GM23338 (cell line): ENCODE measurements around the gene MEN1. TPM values are rescaled to one million over a fixed set of nuclear protein-coding genes. Genes with fewer than 3 reads are reported as not detected.

ENCODE experiments used
- ATAC-seq: fragments of 200-7000 bp; cut with Tn5 transposase; 3 replicates; pipeline ENCODE4 v1.9.1; 2020
- DNase-seq: peaks from one replicate; pipeline ENCODE4 v3.0.0-alpha.2; 2015; ENCODE audit warnings: low spot score
- H2AFZ ChIP-seq: fragments of 200-600 bp; sonication (generic); 2 replicates; pipeline ENCODE4 v1.8.0; 2016; ENCODE audit warnings: antibody characterized with exemption, mild to moderate bottlenecking, moderate library complexity
- H3F3A ChIP-seq: fragments of 200-600 bp; sonication (generic); replicated peaks from 2 replicates; pipeline ENCODE4 v1.8.0; 2017; ENCODE audit warnings: antibody characterized with exemption, mixed run types, low read depth
- H3K27ac ChIP-seq: fragments of 200-600 bp; sonication (generic); 2 replicates; pipeline ENCODE4 v1.6.1; 2016; ENCODE audit warnings: low read depth
- H3K27me3 ChIP-seq: fragments of 200-600 bp; sonication (generic); 2 replicates; pipeline ENCODE4 v1.8.0; 2016; ENCODE audit warnings: mild to moderate bottlenecking, mixed run types, moderate library complexity; ENCODE audit not compliant: insufficient read depth
- H3K36me3 ChIP-seq: fragments of 200-600 bp; sonication (generic); 2 replicates; pipeline ENCODE4 v1.8.0; 2016; ENCODE audit warnings: mild to moderate bottlenecking; ENCODE audit not compliant: insufficient read depth
- H3K4me1 ChIP-seq: fragments of 200-600 bp; sonication (generic); 2 replicates; pipeline ENCODE4 v1.8.0; 2016; ENCODE audit warnings: mild to moderate bottlenecking, moderate library complexity; ENCODE audit not compliant: insufficient read depth
- H3K4me2 ChIP-seq: fragments of 200-600 bp; sonication (generic); 2 replicates; pipeline ENCODE4 v1.7.1; 2017; ENCODE audit warnings: mixed run types
- H3K4me3 ChIP-seq: fragments of 200-600 bp; sonication (generic); 2 replicates; pipeline ENCODE4 v1.6.1; 2016; ENCODE audit warnings: mixed run types
- H3K79me2 ChIP-seq: fragments of 200-600 bp; sonication (generic); replicated peaks from 2 replicates; pipeline ENCODE4 v1.8.0; 2017; ENCODE audit warnings: mild to moderate bottlenecking; ENCODE audit not compliant: insufficient read depth
- H3K9me2 ChIP-seq: fragments of 200-600 bp; sonication (generic); 2 replicates; pipeline ENCODE4 v1.8.0; 2017; ENCODE audit not compliant: insufficient read depth
- H4K20me1 ChIP-seq: fragments of 200-600 bp; sonication (generic); replicated peaks from 2 replicates; pipeline ENCODE4 v1.8.0; 2017; ENCODE audit warnings: mild to moderate bottlenecking; ENCODE audit not compliant: insufficient read depth
- H3K27ac Mint-ChIP-seq: 2 replicates; pipeline ENCODE4 v1.8.0; 2020; ENCODE audit warnings: inconsistent platforms, mild to moderate bottlenecking, moderate library complexity, mixed read lengths
- H3K27me3 Mint-ChIP-seq: 3 replicates; pipeline ENCODE4 v1.8.0; 2022; ENCODE audit warnings: low read depth, mild to moderate bottlenecking, moderate library complexity, mixed read lengths, inconsistent platforms; ENCODE audit not compliant: insufficient read depth, poor library complexity
- H3K36me3 Mint-ChIP-seq: 3 replicates; pipeline ENCODE4 v1.8.0; 2021; ENCODE audit warnings: low read depth, mild to moderate bottlenecking, inconsistent platforms, moderate library complexity, mixed read lengths
- H3K4me1 Mint-ChIP-seq: 3 replicates; pipeline ENCODE4 v1.8.0; 2020; ENCODE audit warnings: mild to moderate bottlenecking, inconsistent platforms, mixed read lengths
- H3K4me3 Mint-ChIP-seq: 3 replicates; pipeline ENCODE4 v1.8.0; 2021; ENCODE audit warnings: moderate library complexity, mild to moderate bottlenecking, inconsistent platforms, mixed read lengths
- H3K9me3 Mint-ChIP-seq: 3 replicates; pipeline ENCODE4 v1.8.0; 2020; ENCODE audit warnings: moderate library complexity, mild to moderate bottlenecking, inconsistent platforms, mixed read lengths
- CREB1 ChIP-seq: fragments of 250-450 bp; sonication (Bioruptor Pico); IDR thresholded peaks from 2 replicates; pipeline ENCODE4 v1.5.0; 2020; ENCODE audit warnings: low read depth, mild to moderate bottlenecking, moderate library complexity
- CTCF ChIP-seq, 2 experiments: fragments of 200-600 bp in 1 of 2; sonication (generic) in 1 of 2; conservative IDR thresholded peaks; 2 replicates each; pipeline versions ENCODE4 v1.5.1 to v1.6.1; 2016 to 2017; ENCODE audit warnings: antibody characterized with exemption in 2 of 2, low read depth in 2 of 2, mild to moderate bottlenecking in 2 of 2, moderate library complexity in 1 of 2
- EZH2phosphoT487 ChIP-seq: fragments of 200-600 bp; sonication (generic); IDR thresholded peaks from one replicate; pipeline ENCODE4 v1.8.1; 2018; ENCODE audit warnings: antibody characterized with exemption; ENCODE audit not compliant: unreplicated experiment
- JUNB ChIP-seq: IDR thresholded peaks from one replicate; pipeline ENCODE4 v1.6.1; 2016; ENCODE audit warnings: antibody characterized with exemption; ENCODE audit not compliant: unreplicated experiment
- NANOG ChIP-seq: IDR thresholded peaks from 2 replicates; pipeline ENCODE4 v1.6.1; 2016; ENCODE audit warnings: antibody characterized with exemption, borderline replicate concordance
- POLR2AphosphoS5 ChIP-seq: IDR thresholded peaks from 2 replicates; pipeline ENCODE4 v1.6.1; 2016; ENCODE audit warnings: antibody characterized with exemption, low read depth
- STAT1 ChIP-seq: IDR thresholded peaks from one replicate; pipeline ENCODE4 v1.6.1; 2016; ENCODE audit warnings: antibody characterized with exemption; ENCODE audit not compliant: unreplicated experiment
- ZNF331 ChIP-seq: fragments of 250-450 bp; sonication (Bioruptor Pico); IDR thresholded peaks from 2 replicates; pipeline ENCODE4 v1.5.0; 2020; ENCODE audit warnings: low read depth, mild to moderate bottlenecking, moderate library complexity
- long read RNA-seq: library from polyadenylated mRNA; unstranded; transcript quantifications from one replicate; pipeline ENCODE4 v2.0.0, GENCODE V29; 2020; ENCODE audit not compliant: unreplicated experiment
- polyA plus RNA-seq: library from polyadenylated mRNA; unstranded; fragments of >200 nt; fragmentation: Nextera tagmentation; extraction: Ambion mirVana; gene quantifications from 2 replicates; pipeline ENCODE4 v1.2.1, GENCODE V29; 2016
- total RNA-seq: library from RNA; depleted of rRNA; stranded (reverse); fragments of >200 nt; shearing (Covaris generic); gene quantifications from 2 replicates; pipeline ENCODE4 v1.2.3, GENCODE V29; 2014; rRNA removed
- TF ChIP-seq, protein P1 (sequence below): IDR thresholded peaks from 2 replicates; pipeline ENCODE4 v1.6.1; 2016; ENCODE audit warnings: antibody characterized with exemption

Gene MEN1
- total RNA-seq, result 38.9 and 45.2 TPM in 2 replicates
- polyA plus RNA-seq, result 27.2 and 31.6 TPM in 2 replicates
- long read RNA-seq, partial matches to known transcripts, result 2 of 8 reads
- long read RNA-seq, other reads (novel, unspliced or antisense), result 5 of 8 reads

GRCh38 chr11:64810271-64810890, at the start of gene MEN1:
MEN1 (minus strand) TSS chr11:64810551; CDS start chr11:64810109, 442 bp downstream.
- Histone ChIP-seq H3K4me3 (peak within 1 kb of the TSS; percentile 83), H3K27me3 (no peaks in the 10 kb centered on the region), H3K4me2 (peak within 1 kb of the TSS; percentile 93), H3K79me2 (peaks cover 6% of the 10 kb centered on the region; the same call in 1 of the 2 replicates), H3K27ac (peak within 1 kb of the TSS; percentile 30; the same call in 1 of the 2 replicates), H3F3A (peaks cover 4% of the 10 kb centered on the region; the same call in 1 of the 2 replicates), H4K20me1 (0 out of 2 replicates have a peak, but pooled peaks cover 13% of the 10 kb centered on the region), H3K9me2 (no peaks in the 10 kb centered on the region), H3K36me3 (no peaks in the 10 kb centered on the region), H2AFZ (peak within 1 kb of the TSS; percentile 78), H3K4me1 (peaks cover 5% of the 10 kb centered on the region; the same call in 1 of the 2 replicates)
- H3K27me3 Mint-ChIP-seq, result peaks cover 13% of the 10 kb centered on the region
- TF ChIP-seq POLR2AphosphoS5 (peak; percentile 80), EZH2phosphoT487 (no peak), JUNB (no peak), CREB1 (CRISPR knock-in tag) (peak; percentile 55), STAT1 (no peak)
- TF ChIP-seq, protein P1, sequence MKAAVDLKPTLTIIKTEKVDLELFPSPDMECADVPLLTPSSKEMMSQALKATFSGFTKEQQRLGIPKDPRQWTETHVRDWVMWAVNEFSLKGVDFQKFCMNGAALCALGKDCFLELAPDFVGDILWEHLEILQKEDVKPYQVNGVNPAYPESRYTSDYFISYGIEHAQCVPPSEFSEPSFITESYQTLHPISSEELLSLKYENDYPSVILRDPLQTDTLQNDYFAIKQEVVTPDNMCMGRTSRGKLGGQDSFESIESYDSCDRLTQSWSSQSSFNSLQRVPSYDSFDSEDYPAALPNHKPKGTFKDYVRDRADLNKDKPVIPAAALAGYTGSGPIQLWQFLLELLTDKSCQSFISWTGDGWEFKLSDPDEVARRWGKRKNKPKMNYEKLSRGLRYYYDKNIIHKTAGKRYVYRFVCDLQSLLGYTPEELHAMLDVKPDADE, result peak; percentile 97
- H3K4me3 Mint-ChIP-seq, result peak within 1 kb of the TSS; percentile 92
- peak; percentile 99 for DNase-seq
- peak within 1 kb of the TSS; percentile 89 for H3K27ac Mint-ChIP-seq
- H3K4me1 Mint-ChIP-seq, result peaks cover 9% of the 10 kb centered on the region
- peak; percentile 97 for ATAC-seq
- peaks cover 21% of the 10 kb centered on the region for H3K36me3 Mint-ChIP-seq
- H3K9me3 Mint-ChIP-seq, result no peaks in the 10 kb centered on the region; the same call in 2 of the 3 replicates

DNA sequence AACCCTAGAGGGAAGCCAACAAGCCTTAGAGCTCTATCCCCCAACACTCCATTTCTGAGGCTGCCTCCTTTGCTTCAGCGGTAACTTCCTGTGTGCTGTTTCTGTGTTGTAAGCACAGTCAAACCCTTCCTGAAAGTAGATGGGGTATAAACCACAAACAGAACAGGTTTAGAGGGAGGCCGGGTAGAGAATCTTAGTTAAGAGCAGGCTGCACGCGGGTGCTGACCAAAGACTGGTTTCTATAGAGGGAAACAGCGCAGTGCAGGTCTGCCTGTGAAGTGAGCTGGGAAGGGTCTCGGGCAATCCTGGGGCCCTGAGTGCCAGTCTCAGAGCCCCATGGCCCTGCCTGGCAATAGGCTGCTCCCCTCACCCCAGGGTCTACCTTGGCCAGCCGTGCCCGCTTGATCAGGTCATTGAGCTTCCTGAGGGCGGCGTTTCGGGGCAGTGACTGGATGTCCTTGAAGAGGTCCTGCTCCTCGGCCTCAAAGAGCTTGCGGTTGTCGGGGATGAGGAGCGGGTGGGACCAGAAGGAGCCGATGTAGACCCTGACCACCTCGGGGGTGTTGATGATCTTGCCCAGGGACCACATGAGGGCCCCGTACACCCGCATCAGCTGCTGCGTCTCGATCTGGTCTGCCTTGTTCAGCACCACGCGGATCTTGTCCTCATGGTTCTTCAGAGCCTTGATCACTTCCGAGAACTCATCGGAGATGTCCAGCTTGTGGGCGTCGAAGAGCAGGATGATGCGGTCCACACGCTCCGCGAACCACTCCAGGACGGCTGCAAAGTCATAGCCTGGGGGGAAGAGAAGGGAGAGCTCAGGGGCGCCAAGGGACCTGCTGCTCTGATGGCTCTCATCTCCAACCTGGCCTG, 49.4 kb upstream of the MEN1 start:
- no peaks in the 10 kb centered on the region for H3K27me3 ChIP-seq
- no peaks in the 10 kb centered on the region for H4K20me1 ChIP-seq
- H3K27me3 Mint-ChIP-seq, result peaks cover 12% of the 10 kb centered on the region
- peaks cover 26% of the 10 kb centered on the region for H3K4me1 Mint-ChIP-seq
- no peaks in the 10 kb centered on the region for H3K9me2 ChIP-seq
- H3K9me3 Mint-ChIP-seq, result no peaks in the 10 kb centered on the region
- no peaks in the 10 kb centered on the region; the same call in 2 of the 3 replicates for H3K36me3 Mint-ChIP-seq
- no peaks in the 10 kb centered on the region for H3K36me3 ChIP-seq
- 0 out of 2 replicates have a peak, but pooled peaks cover 4% of the 10 kb centered on the region for H3F3A ChIP-seq
- no peak overlapping the region for H3K4me3 ChIP-seq
- H3K4me3 Mint-ChIP-seq, result no peak overlapping the region
- DNase-seq (no peak), ATAC-seq (no peak)
- H2AFZ ChIP-seq, result no peak overlapping the region
- H3K27ac ChIP-seq, result no peak overlapping the region
- H3K79me2 ChIP-seq, result peaks cover 8% of the 10 kb centered on the region
- H3K27ac Mint-ChIP-seq, result no peak overlapping the region
- TF ChIP-seq EZH2phosphoT487 (no peak), POLR2AphosphoS5 (no peak), CREB1 (CRISPR knock-in tag) (no peak), ZNF331 (CRISPR knock-in tag) (no peak), STAT1 (no peak), JUNB (no peak), CTCF (conservative IDR thresholded peaks at IDR 0.05; ENCODE audit: low read depth in 2 of 2) (no peak), NANOG (no peak)
- no peak overlapping the region for H3K4me2 ChIP-seq
- H3K4me1 ChIP-seq, result peaks cover 23% of the 10 kb centered on the region
